HCT116 (cell line): ENCODE measurements around the gene IGLL1.

Source experiments
- EGR1 ChIP-seq: IDR thresholded peaks from 2 replicates; pipeline ENCODE4 v1.6.1; 2012; ENCODE audit warnings: low read depth
- EZH2 ChIP-seq: fragments of 200-600 bp; sonication (generic); IDR thresholded peaks from 2 replicates; pipeline ENCODE4 v1.6.1; 2017; ENCODE audit warnings: antibody characterized with exemption, mixed run types
- FOSL1 ChIP-seq: IDR thresholded peaks from 2 replicates; pipeline ENCODE4 v1.6.1; 2012; ENCODE audit warnings: low read depth
- JUND ChIP-seq: IDR thresholded peaks from 2 replicates; pipeline ENCODE4 v1.6.1; 2012
- MAX ChIP-seq: IDR thresholded peaks from 2 replicates; pipeline ENCODE4 v1.6.1; 2012
- POLR2A ChIP-seq: IDR thresholded peaks from 2 replicates; pipeline ENCODE4 v1.7.0; 2011; ENCODE audit warnings: borderline replicate concordance; ENCODE audit not compliant: insufficient read depth, insufficient read length; ENCODE audit errors: extremely low read depth
- POLR2AphosphoS5 ChIP-seq: IDR thresholded peaks from 2 replicates; pipeline ENCODE4 v1.6.1; 2011; ENCODE audit warnings: mild to moderate bottlenecking, low read depth, low read length, moderate library complexity
- TCF7L2 ChIP-seq: IDR thresholded peaks from 2 replicates; pipeline ENCODE4 v1.7.0; 2011; ENCODE audit warnings: borderline replicate concordance, inconsistent platforms; ENCODE audit not compliant: insufficient read depth, insufficient read length; ENCODE audit errors: extremely low read depth
- ZFX ChIP-seq: fragments of 450-650 bp; IDR thresholded peaks from 2 replicates; pipeline ENCODE4 v1.6.1; 2017
- TF ChIP-seq, protein P1 (sequence below), 3 experiments: fragments of 200-600 bp in 1 of 3; sonication (generic) in 1 of 3; IDR thresholded peaks in 2 of 3; conservative IDR thresholded peaks in 1 of 3; 2 replicates each; pipeline ENCODE4 v1.5.1; 2012 to 2017; ENCODE audit warnings: low read depth in 2 of 3, low read length in 2 of 3, antibody characterized with exemption in 1 of 3, borderline replicate concordance in 1 of 3, control low read depth in 1 of 3, mild to moderate bottlenecking in 1 of 3, mixed read lengths in 1 of 3, mixed run types in 1 of 3, moderate library complexity in 1 of 3; ENCODE audit not compliant: insufficient read depth in 1 of 3

- TF ChIP-seq, protein P1, sequence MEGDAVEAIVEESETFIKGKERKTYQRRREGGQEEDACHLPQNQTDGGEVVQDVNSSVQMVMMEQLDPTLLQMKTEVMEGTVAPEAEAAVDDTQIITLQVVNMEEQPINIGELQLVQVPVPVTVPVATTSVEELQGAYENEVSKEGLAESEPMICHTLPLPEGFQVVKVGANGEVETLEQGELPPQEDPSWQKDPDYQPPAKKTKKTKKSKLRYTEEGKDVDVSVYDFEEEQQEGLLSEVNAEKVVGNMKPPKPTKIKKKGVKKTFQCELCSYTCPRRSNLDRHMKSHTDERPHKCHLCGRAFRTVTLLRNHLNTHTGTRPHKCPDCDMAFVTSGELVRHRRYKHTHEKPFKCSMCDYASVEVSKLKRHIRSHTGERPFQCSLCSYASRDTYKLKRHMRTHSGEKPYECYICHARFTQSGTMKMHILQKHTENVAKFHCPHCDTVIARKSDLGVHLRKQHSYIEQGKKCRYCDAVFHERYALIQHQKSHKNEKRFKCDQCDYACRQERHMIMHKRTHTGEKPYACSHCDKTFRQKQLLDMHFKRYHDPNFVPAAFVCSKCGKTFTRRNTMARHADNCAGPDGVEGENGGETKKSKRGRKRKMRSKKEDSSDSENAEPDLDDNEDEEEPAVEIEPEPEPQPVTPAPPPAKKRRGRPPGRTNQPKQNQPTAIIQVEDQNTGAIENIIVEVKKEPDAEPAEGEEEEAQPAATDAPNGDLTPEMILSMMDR (IDR thresholded peaks at IDR 0.05 in 2 of 3, conservative IDR thresholded peaks at IDR 0.05 in 1 of 3; ENCODE audit: borderline replicate concordance in 1 of 3, insufficient read depth in 1 of 3, low read depth in 2 of 3, low read length in 2 of 3), result no peak
- TF ChIP-seq EZH2 (no peak), JUND (no peak), EGR1 (no peak), ZFX (no peak), MAX (no peak), POLR2A (no peak), POLR2AphosphoS5 (no peak), FOSL1 (no peak), TCF7L2 (no peak)
Observed at GRCh38 chr22:23606204-23607131, 26.4 kb upstream of the IGLL1 start.
